Spinal cord (tissue), 10 donors: Measurements from ENCODE around the gene ENDOV. TPM values are rescaled to one million over a fixed set of nuclear protein-coding genes. Genes with fewer than 3 reads are reported as not detected.

Experiments
- DNase-seq, 6 donors: peaks; one replicate each; pipeline versions ENCODE4 v3.0.0 to v3.0.0-alpha.2; 2013 to 2015; ENCODE audit warnings: low spot score in 6 of 6, low read depth in 4 of 6
- H3K27ac ChIP-seq: one replicate; pipeline ENCODE4 v1.5.1; 2013; ENCODE audit warnings: low read depth, low read length, control low read depth
- H3K27me3 ChIP-seq: one replicate; pipeline ENCODE4 v1.6.1; 2013; ENCODE audit warnings: low read length; ENCODE audit not compliant: control insufficient read depth, insufficient read depth
- H3K36me3 ChIP-seq: one replicate; pipeline ENCODE4 v1.6.1; 2013; ENCODE audit warnings: low read length; ENCODE audit not compliant: control insufficient read depth, insufficient read depth
- H3K4me1 ChIP-seq: one replicate; pipeline ENCODE4 v1.6.1; 2013; ENCODE audit warnings: low read length; ENCODE audit not compliant: control insufficient read depth, insufficient read depth
- H3K4me3 ChIP-seq: one replicate; pipeline ENCODE4 v1.5.1; 2013; ENCODE audit warnings: low read depth, low read length, control low read depth
- H3K9me3 ChIP-seq: one replicate; pipeline ENCODE4 v1.6.1; 2013; ENCODE audit warnings: low read length; ENCODE audit not compliant: control insufficient read depth, insufficient read depth
- WGBS: methylation state at CpG from one replicate; pipeline ENCODE4 v1.1.5; 2013; ENCODE audit warnings: missing lambda C conversion rate; ENCODE audit not compliant: insufficient coverage; 5-methylcytosine and 5-hydroxymethylcytosine counted together
- polyA plus RNA-seq, 2 donors: library from polyadenylated mRNA; unstranded; fragments of 120-200 nt; gene quantifications; one replicate each; pipeline ENCODE4 v1.2.1, GENCODE V29; 2013; ENCODE audit not compliant: insufficient read length in 2 of 2
- total RNA-seq, 2 donors: library from RNA; depleted of rRNA in 1 of 2; stranded (reverse); fragments of 120-200 nt in 1 of 2; fragments of >200 nt in 1 of 2; gene quantifications; one replicate each; pipeline versions ENCODE4 v1.2.3 to v1.2.4, GENCODE V29; 2013 to 2014
- donor health status: healthy.

The ENDOV gene
- total and polyA plus RNA-seq, 4 donors, result 14.3 to 51.6 (median 29.4) TPM

GRCh38 chr17:80470603-80471002 is 55.6 kb downstream of the ENDOV start:
- Histone ChIP-seq H3K27ac (no peak overlapping the region), H3K4me1 (peaks cover 61% of the 10 kb centered on the region), H3K9me3 (no peaks in the 10 kb centered on the region), H3K36me3 (peaks cover 62% of the 10 kb centered on the region), H3K4me3 (no peak overlapping the region), H3K27me3 (peaks cover 54% of the 10 kb centered on the region)
- 76% methylated on average over 16 of the region's 21 CpGs for WGBS
- no peak for DNase-seq

- DNase-seq, result no peak
- H3K36me3 ChIP-seq, result peaks cover 57% of the 10 kb centered on the region
- peaks cover 62% of the 10 kb centered on the region for H3K27me3 ChIP-seq
- H3K9me3 ChIP-seq, result no peaks in the 10 kb centered on the region
- WGBS, result 76% methylated on average over 8 of the region's 8 CpGs
- no peak overlapping the region for H3K4me3 ChIP-seq
- H3K27ac ChIP-seq, result no peak overlapping the region
- peaks cover 64% of the 10 kb centered on the region for H3K4me1 ChIP-seq
Observed at GRCh38 chr17:80471922-80472321, 57.0 kb downstream of the ENDOV start.

GRCh38 chr17:80472996-80473395 is 58.0 kb downstream of the ENDOV start:
- peaks cover 68% of the 10 kb centered on the region for H3K27me3 ChIP-seq
- H3K9me3 ChIP-seq, result no peaks in the 10 kb centered on the region
- DNase-seq, result no peak
- peaks cover 71% of the 10 kb centered on the region for H3K4me1 ChIP-seq
- no peak overlapping the region for H3K27ac ChIP-seq
- H3K36me3 ChIP-seq, result peaks cover 54% of the 10 kb centered on the region
- H3K4me3 ChIP-seq, result no peak overlapping the region
- WGBS, result 82% methylated on average over 12 of the region's 12 CpGs

GRCh38 chr17:80473701-80474100 is 58.7 kb downstream of the ENDOV start:
- DNase-seq, result no peak
- 51% methylated on average over 6 of the region's 7 CpGs for WGBS
- no peak overlapping the region for H3K4me3 ChIP-seq
- peaks cover 69% of the 10 kb centered on the region for H3K4me1 ChIP-seq
- peaks cover 47% of the 10 kb centered on the region for H3K36me3 ChIP-seq
- peaks cover 68% of the 10 kb centered on the region for H3K27me3 ChIP-seq
- no peaks in the 10 kb centered on the region for H3K9me3 ChIP-seq
- no peak overlapping the region for H3K27ac ChIP-seq

- Histone ChIP-seq H3K27me3 (peaks cover 69% of the 10 kb centered on the region), H3K36me3 (peaks cover 41% of the 10 kb centered on the region), H3K27ac (no peak overlapping the region), H3K9me3 (no peaks in the 10 kb centered on the region), H3K4me1 (peaks cover 67% of the 10 kb centered on the region), H3K4me3 (peak overlapping the region; percentile 26)
- DNase-seq, result peak in 2 of 6 donors; percentile 69 to 90
- WGBS, result 21% methylated on average over 12 of the region's 16 CpGs
Observed at GRCh38 chr17:80474231-80474960, 59.4 kb downstream of the ENDOV start.

- no peak overlapping the region for H3K27ac ChIP-seq
- H3K4me3 ChIP-seq, result peak overlapping the region; percentile 26
- peaks cover 61% of the 10 kb centered on the region for H3K4me1 ChIP-seq
- 1% methylated on average over 53 of the region's 55 CpGs for WGBS
- DNase-seq, result peak in 2 of 6 donors; percentile 47 to 62
- peaks cover 36% of the 10 kb centered on the region for H3K36me3 ChIP-seq
- no peaks in the 10 kb centered on the region for H3K9me3 ChIP-seq
- peaks cover 75% of the 10 kb centered on the region for H3K27me3 ChIP-seq
Observed at GRCh38 chr17:80474961-80475909, 60.3 kb downstream of the ENDOV start.

GRCh38 chr17:80475910-80476876 is 61.2 kb downstream of the ENDOV start, which contains the start of gene NPTX1:
TSS of gene NPTX1 (minus strand) at chr17:80476607. CDS start at chr17:80476446, 161 bp downstream.
- DNase-seq, result peak in 2 of 6 donors; percentile 81 to 88
- peaks cover 84% of the 10 kb centered on the region for H3K27me3 ChIP-seq
- peaks cover 61% of the 10 kb centered on the region for H3K4me1 ChIP-seq
- peaks cover 27% of the 10 kb centered on the region for H3K36me3 ChIP-seq
- WGBS, result under 1% methylated on average over 134 of the region's 136 CpGs
- no peaks in the 10 kb centered on the region for H3K9me3 ChIP-seq
- peak within 1 kb of the TSS; percentile 26 for H3K4me3 ChIP-seq
- no peak within 1 kb of the TSS for H3K27ac ChIP-seq

GRCh38 chr17:80476877-80477646 is 62.1 kb downstream of the ENDOV start:
- under 1% methylated on average over 81 of the region's 84 CpGs for WGBS
- H3K36me3 ChIP-seq, result peaks cover 18% of the 10 kb centered on the region
- H3K27me3 ChIP-seq, result peaks cover 86% of the 10 kb centered on the region
- DNase-seq, result peak in 2 of 6 donors; percentile 38 to 44
- H3K27ac ChIP-seq, result no peak overlapping the region
- H3K9me3 ChIP-seq, result no peaks in the 10 kb centered on the region
- peaks cover 53% of the 10 kb centered on the region for H3K4me1 ChIP-seq
- H3K4me3 ChIP-seq, result no peak overlapping the region
